Endothelial cell of umbilical vein (primary cell): Measurements from ENCODE around the gene GPBAR1. TPM values are rescaled to one million over a fixed set of nuclear protein-coding genes. Genes with fewer than 3 reads are reported as not detected.

Source experiments
- BruUV-seq: library from RNA; stranded (reverse); fragments of 400-500 nt; replicated peaks from 2 replicates; lab custom pipeline; 2021; lab: Mats Ljungman, UMichigan
- CTCF ChIA-PET: fragments of 300-600, 350-600 bp; sonication (Branson Sonifier 250); formaldehyde crosslinking; loops from one replicate; lab custom pipeline; 2021; ENCODE audit warnings: antibody characterized with exemption, inconsistent platforms; lab: Charles Lee
- POLR2A ChIA-PET: fragments of 300-600, 350-600 bp; sonication (Branson Sonifier 250); formaldehyde crosslinking; loops from one replicate; lab custom pipeline; 2021; ENCODE audit warnings: antibody characterized with exemption, inconsistent platforms; lab: Charles Lee
- DNase-seq: peaks from one replicate; pipeline ENCODE4 v3.0.0-alpha.2; 2011; ENCODE audit warnings: low read depth, low spot score
- FAIRE-seq: peaks from 2 replicates; lab custom pipeline; 2011; peaks lifted over from hg19 to GRCh38; lab: Jason Lieb, UNC
- H2AFZ ChIP-seq: 2 replicates; pipeline ENCODE4 v1.6.0; 2012; ENCODE audit warnings: low read depth, low read length, control low read depth, inconsistent platforms
- H3K27ac ChIP-seq: 2 replicates; pipeline ENCODE4 v1.5.1; 2011; ENCODE audit warnings: low read depth, mild to moderate bottlenecking, control low read depth, low read length, moderate library complexity; ENCODE audit not compliant: insufficient read depth
- H3K27me3 ChIP-seq, 2 experiments: 2 replicates each; pipeline versions ENCODE4 v1.6.0 to v1.6.1; 2011; ENCODE audit warnings: low read length in 2 of 2, mixed read lengths in 1 of 2; ENCODE audit not compliant: control insufficient read depth in 2 of 2, insufficient read depth in 2 of 2
- H3K36me3 ChIP-seq, 2 experiments: 2 replicates in 1 of 2; 3 replicates in 1 of 2; pipeline ENCODE4 v1.5.1; 2011; ENCODE audit warnings: low read length in 2 of 2, mild to moderate bottlenecking in 1 of 2, moderate library complexity in 1 of 2; ENCODE audit not compliant: control insufficient read depth in 2 of 2, insufficient read depth in 2 of 2; ENCODE audit errors: extremely low read depth in 1 of 2
- H3K4me1 ChIP-seq: 3 replicates; pipeline ENCODE4 v1.5.1; 2011; ENCODE audit warnings: mild to moderate bottlenecking, low read length; ENCODE audit not compliant: control insufficient read depth, insufficient read depth; ENCODE audit errors: extremely low read depth
- H3K4me2 ChIP-seq: 2 replicates; pipeline ENCODE4 v1.6.1; 2011; ENCODE audit warnings: low read length, control low read depth, mixed read lengths; ENCODE audit not compliant: insufficient read depth
- H3K4me3 ChIP-seq, 3 experiments: fragments of 200-600 bp in 1 of 3; sonication (generic), shearing (Covaris generic) in 1 of 3; replicated peaks in 1 of 3; 2 replicates each; pipeline ENCODE4 v1.5.1; 2011 to 2016; ENCODE audit warnings: control low read depth in 3 of 3, low read length in 3 of 3, mild to moderate bottlenecking in 2 of 3, inconsistent platforms in 1 of 3, low read depth in 1 of 3, moderate library complexity in 1 of 3; ENCODE audit not compliant: insufficient read depth in 1 of 3
- H3K79me2 ChIP-seq: 2 replicates; pipeline ENCODE4 v1.6.0; 2012; ENCODE audit warnings: low read length, inconsistent platforms; ENCODE audit not compliant: control insufficient read depth, insufficient read depth
- H3K9ac ChIP-seq: replicated peaks from 2 replicates; pipeline ENCODE3; 2011; ENCODE audit warnings: low read length, control low read depth; ENCODE audit not compliant: insufficient read depth; ENCODE audit errors: extremely low read depth
- H3K9me1 ChIP-seq: replicated peaks from 3 replicates; pipeline ENCODE4 v1.6.0; 2011; ENCODE audit warnings: mild to moderate bottlenecking, low read length; ENCODE audit not compliant: control insufficient read depth, insufficient read depth; ENCODE audit errors: extremely low read depth
- H3K9me3 ChIP-seq: replicated peaks from 2 replicates; pipeline ENCODE4 v1.5.1; 2012; ENCODE audit warnings: low read length, inconsistent platforms; ENCODE audit not compliant: control insufficient read depth, insufficient read depth
- H4K20me1 ChIP-seq: replicated peaks from 2 replicates; pipeline ENCODE3; 2011; ENCODE audit warnings: mild to moderate bottlenecking, low read length; ENCODE audit not compliant: control insufficient read depth, insufficient read depth; ENCODE audit errors: extremely low read depth
- CTCF ChIP-seq, 2 donors: IDR thresholded peaks; 1 replicate in 1 of 2; 2 replicates in 1 of 2; pipeline ENCODE4 v1.5.1; 2011; ENCODE audit warnings: low read length in 2 of 2, mild to moderate bottlenecking in 2 of 2, moderate library complexity in 2 of 2, control low read depth in 1 of 2, inconsistent platforms in 1 of 2, low read depth in 1 of 2; ENCODE audit not compliant: insufficient read depth in 1 of 2; ENCODE audit errors: extremely low read depth in 1 of 2
- EZH2 ChIP-seq: IDR thresholded peaks from 2 replicates; pipeline ENCODE4 v1.6.1; 2012; ENCODE audit warnings: borderline replicate concordance, low read depth, mild to moderate bottlenecking, moderate library complexity, low read length, inconsistent platforms; ENCODE audit not compliant: severe bottlenecking
- FOS ChIP-seq: IDR thresholded peaks from 2 replicates; pipeline ENCODE4 v1.6.1; 2011; ENCODE audit warnings: mild to moderate bottlenecking, low read length, moderate library complexity, borderline replicate concordance; ENCODE audit not compliant: insufficient read depth
- GATA2 ChIP-seq: IDR thresholded peaks from 2 replicates; pipeline ENCODE4 v1.7.0; 2011; ENCODE audit warnings: low read depth, mild to moderate bottlenecking, moderate library complexity, mixed read lengths, low read length; ENCODE audit not compliant: insufficient read length, insufficient read depth
- MAX ChIP-seq: IDR thresholded peaks from 2 replicates; pipeline ENCODE4 v1.6.1; 2011; ENCODE audit not compliant: insufficient read depth, insufficient read length
- POLR2A ChIP-seq: IDR thresholded peaks from 2 replicates; pipeline ENCODE4 v1.6.1; 2012; ENCODE audit warnings: low read depth, mild to moderate bottlenecking, control low read depth, low read length
- POLR2AphosphoS5 ChIP-seq: IDR thresholded peaks from 2 replicates; pipeline ENCODE4 v1.6.1; 2012; ENCODE audit warnings: low read depth, mild to moderate bottlenecking, control low read depth, low read length, moderate library complexity; ENCODE audit not compliant: insufficient read depth
- dilution Hi-C: fragments of 300-500 bp; cut with MboI; formaldehyde crosslinking; loops from one replicate; pipeline ENCODE4 v1.15.0; 2019; ENCODE audit warnings: low sequenced_read_pairs; ENCODE audit not compliant: extremely low pct_ligation_motif_present
- intact Hi-C: fragments of 100-400 bp; cut with micrococcal nuclease; formaldehyde crosslinking; loops from one replicate; pipeline ENCODE4 v1.10.0; 2022
- polyA plus RNA-seq, 4 experiments: library from polyadenylated mRNA; depleted of rRNA in 3 of 4; stranded (reverse) in 3 of 4; unstranded in 1 of 4; fragments of >200 nt; gene quantifications; 2 replicates each; pipeline versions ENCODE4 v1.2.1 to v1.2.3, GENCODE V29; 2011 to 2012; ENCODE audit warnings: missing spikeins in 1 of 4
- total RNA-seq: library from RNA; stranded (reverse); gene quantifications from 2 replicates; pipeline ENCODE4 v1.2.3, GENCODE V29; 2021

GPBAR1 gene
- total and polyA plus RNA-seq, 2 donors (not counting 3 experiments of a cell fraction or from before 2014, with no cell fraction given): 0.14 to 0.75 TPM

GRCh38 chr2:218270721-218271486, 10.1 kb downstream of the GPBAR1 start:
- Histone ChIP-seq H3K27me3 (no peaks in the 10 kb centered on the region), H3K4me1 (peaks cover 19% of the 10 kb centered on the region), H3K9ac (peak overlapping the region; percentile 58), H3K9me1 (no peaks in the 10 kb centered on the region), H3K27ac (no peak overlapping the region), H2AFZ (peak overlapping the region; percentile 79), H3K79me2 (peaks cover 7% of the 10 kb centered on the region), H3K4me3 (peak overlapping the region; percentile 45 to 88 (median 87)), H3K36me3 (peaks cover 14 to 39% of the 10 kb centered on the region in 2 experiments), H4K20me1 (no peaks in the 10 kb centered on the region), H3K9me3 (no peaks in the 10 kb centered on the region), H3K4me2 (peak overlapping the region; percentile 93)
- intact Hi-C loops (loop anchor here (1.0 to 5.0 kb wide), 5 partner anchors 52 to 376 kb away; partner anchors contain the start of genes ARPC2, CNOT9 and USP37), dilution Hi-C loops (no loop called here)
- TF ChIP-seq GATA2 (no peak), MAX (no peak), POLR2A (peak; percentile 37), POLR2AphosphoS5 (peak; percentile 5)
- POLR2A ChIA-PET: interaction anchor here (0.7 to 1.4 kb wide), 6 partner anchors 9 to 54 kb away, joined by 3 to 6 read pairs (median 4); no protein-coding TSS in a partner anchor
- CTCF ChIA-PET: interaction anchor here (0.7 to 7.0 kb wide), 14 partner anchors 10 to 417 kb away, joined by 3 to 99 read pairs (median 8); partner anchors contain the start of genes CATIP, CTDSP1, GPBAR1 and TMBIM1
- BruUV-seq: TSS peak; percentile 26
- FAIRE-seq: peak; percentile 38
- DNase-seq: peak; percentile 33

GRCh38 chr2:218271487-218271797, 10.6 kb downstream of the GPBAR1 start:
- ChIA-PET POLR2A (interaction anchor here (1.1 to 1.4 kb wide), 2 partner anchors 11 to 16 kb away, joined by 3 to 5 read pairs; no protein-coding TSS in a partner anchor), CTCF (interaction anchor here (0.7 to 7.0 kb wide), 12 partner anchors 14 to 576 kb away, joined by 3 to 99 read pairs (median 8); partner anchors contain the start of genes CATIP, CTDSP1 and TMBIM1)
- dilution Hi-C loops (no loop called here), intact Hi-C loops (loop anchor here (2.0 to 5.0 kb wide), 2 partner anchors 51 to 376 kb away; no protein-coding TSS in a partner anchor)
- no peaks in the 10 kb centered on the region for H3K27me3 ChIP-seq
- TF ChIP-seq CTCF (IDR thresholded peaks at IDR 0.05; ENCODE audit: extremely low read depth in 1 of 2, insufficient read depth in 1 of 2, low read depth in 1 of 2, low read length in 2 of 2): no peak
- TF ChIP-seq FOS: no peak
- no peak for TF ChIP-seq GATA2
- TF ChIP-seq EZH2: no peak
- no peak overlapping the region for H3K9ac ChIP-seq
- H3K4me2 ChIP-seq: peak overlapping the region; percentile 93
- peaks cover 19% of the 10 kb centered on the region for H3K4me1 ChIP-seq
- no peak overlapping the region for H3K27ac ChIP-seq
- H4K20me1 ChIP-seq: no peaks in the 10 kb centered on the region
- peaks cover 7% of the 10 kb centered on the region for H3K79me2 ChIP-seq
- H2AFZ ChIP-seq: no peak overlapping the region
- FAIRE-seq (no peak), DNase-seq (no peak)
- no peaks in the 10 kb centered on the region for H3K9me3 ChIP-seq
- peaks cover 14 to 40% of the 10 kb centered on the region in 2 experiments for H3K36me3 ChIP-seq
- no TSS peak for BruUV-seq
- H3K9me1 ChIP-seq: no peaks in the 10 kb centered on the region
- peak overlapping the region in 1 of 3 experiments; percentile 45 for H3K4me3 ChIP-seq
